Endodermal cell (in vitro differentiated cells): ENCODE results near the gene INSYN1. TPM values are rescaled to one million over a fixed set of nuclear protein-coding genes. Genes with fewer than 3 reads are reported as not detected.

ENCODE experiments used
- DNase-seq: peaks from one replicate; pipeline ENCODE4 v3.0.0-alpha.2; 2017
- H3K27ac ChIP-seq: 2 replicates; pipeline ENCODE4 v1.5.1; 2013; ENCODE audit warnings: mild to moderate bottlenecking, low read depth, low read length, moderate library complexity
- H3K27me3 ChIP-seq: 2 replicates; pipeline ENCODE4 v1.6.1; 2013; ENCODE audit warnings: mild to moderate bottlenecking, low read length, moderate library complexity; ENCODE audit not compliant: insufficient read depth, control insufficient read depth, poor library complexity, severe bottlenecking
- H3K36me3 ChIP-seq: 2 replicates; pipeline ENCODE4 v1.7.0; 2013; ENCODE audit warnings: mild to moderate bottlenecking, low read length, moderate library complexity; ENCODE audit not compliant: control insufficient read depth, insufficient read depth
- H3K4me1 ChIP-seq: one replicate; pipeline ENCODE4 v1.7.0; 2013; ENCODE audit warnings: low read length; ENCODE audit not compliant: control insufficient read depth, insufficient read depth
- H3K4me3 ChIP-seq: 2 replicates; pipeline ENCODE4 v1.5.1; 2013; ENCODE audit warnings: mild to moderate bottlenecking, low read length, moderate library complexity
- H3K9ac ChIP-seq: 2 replicates; pipeline ENCODE4 v1.6.1; 2013; ENCODE audit warnings: mild to moderate bottlenecking, low read length, moderate library complexity; ENCODE audit not compliant: poor library complexity, severe bottlenecking; ENCODE audit errors: extremely low read depth
- H3K9me3 ChIP-seq: 2 replicates; pipeline ENCODE4 v1.6.1; 2013; ENCODE audit warnings: mild to moderate bottlenecking, low read length, moderate library complexity; ENCODE audit not compliant: control insufficient read depth
- H3K27ac Mint-ChIP-seq: 2 replicates; pipeline ENCODE4 v1.8.0; 2020; ENCODE audit warnings: mixed read lengths
- H3K27me3 Mint-ChIP-seq: 2 replicates; pipeline ENCODE4 v1.8.0; 2021; ENCODE audit warnings: mild to moderate bottlenecking, mixed read lengths; ENCODE audit not compliant: insufficient read depth
- H3K36me3 Mint-ChIP-seq: 2 replicates; pipeline ENCODE4 v1.8.0; 2020; ENCODE audit warnings: low read depth, mixed read lengths
- H3K4me1 Mint-ChIP-seq: 2 replicates; pipeline ENCODE4 v1.8.0; 2020; ENCODE audit warnings: mixed read lengths
- H3K4me3 Mint-ChIP-seq: 2 replicates; pipeline ENCODE4 v1.8.0; 2020; ENCODE audit warnings: mild to moderate bottlenecking, moderate library complexity, mixed read lengths
- H3K9me3 Mint-ChIP-seq: 2 replicates; pipeline ENCODE4 v1.8.0; 2020; ENCODE audit warnings: mild to moderate bottlenecking, mixed read lengths
- WGBS, 2 experiments: methylation state at CpG; one replicate each; pipeline versions ENCODE4 v1.1.5 to v1.1.7; 2013; ENCODE audit warnings: missing lambda C conversion rate in 2 of 2, mixed read lengths in 1 of 2; ENCODE audit not compliant: insufficient coverage in 1 of 2, insufficient read length in 1 of 2; 5-methylcytosine and 5-hydroxymethylcytosine counted together
- total RNA-seq, 2 donors: library from RNA; stranded (reverse); fragmentation: NEBNext Ultra II Directional in 1 of 2; extraction: Animal tissue kit (Norgen Biotek cat#: 25700) in 1 of 2; gene quantifications; 2 replicates in 1 of 2; 3 replicates in 1 of 2; pipeline ENCODE4 v1.2.1, GENCODE V29; 2021
- TF ChIP-seq, protein P1 (sequence below): fragments of 200-600 bp; sonication (generic); conservative IDR thresholded peaks from 2 replicates; pipeline ENCODE4 v1.5.0; 2021; ENCODE audit warnings: antibody characterized with exemption, mild to moderate bottlenecking

Gene INSYN1
- total RNA-seq, 2 donors from 2014 or later = 0.33 to 0.55 TPM

DNA sequence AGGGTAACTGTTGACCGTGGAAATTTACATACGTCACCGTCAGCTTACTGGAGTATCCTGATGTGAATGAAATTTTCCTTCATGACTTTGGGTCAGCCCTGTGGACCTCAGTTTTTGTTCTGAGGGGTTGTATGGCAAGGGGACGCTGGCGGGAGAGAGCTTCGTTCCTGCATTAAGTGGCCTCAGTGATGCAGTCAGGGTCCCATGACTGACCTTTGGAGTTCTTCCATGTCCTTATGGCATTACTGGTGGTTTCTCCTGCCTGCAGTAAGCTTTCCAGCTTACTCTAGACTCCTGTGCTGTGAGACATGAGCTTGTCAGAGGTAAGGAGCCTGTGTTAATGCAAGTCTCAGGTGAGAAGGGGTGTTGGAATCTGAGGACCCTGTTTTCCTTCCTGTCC lies 67.2 kb downstream of the INSYN1 start:
- Mint-ChIP-seq H3K4me1 (peaks cover 15% of the 10 kb centered on the region), H3K4me3 (peak overlapping the region; percentile 83), H3K36me3 (no peaks in the 10 kb centered on the region), H3K27me3 (peaks cover 15% of the 10 kb centered on the region), H3K27ac (no peak overlapping the region), H3K9me3 (no peaks in the 10 kb centered on the region)
- TF ChIP-seq, protein P1, sequence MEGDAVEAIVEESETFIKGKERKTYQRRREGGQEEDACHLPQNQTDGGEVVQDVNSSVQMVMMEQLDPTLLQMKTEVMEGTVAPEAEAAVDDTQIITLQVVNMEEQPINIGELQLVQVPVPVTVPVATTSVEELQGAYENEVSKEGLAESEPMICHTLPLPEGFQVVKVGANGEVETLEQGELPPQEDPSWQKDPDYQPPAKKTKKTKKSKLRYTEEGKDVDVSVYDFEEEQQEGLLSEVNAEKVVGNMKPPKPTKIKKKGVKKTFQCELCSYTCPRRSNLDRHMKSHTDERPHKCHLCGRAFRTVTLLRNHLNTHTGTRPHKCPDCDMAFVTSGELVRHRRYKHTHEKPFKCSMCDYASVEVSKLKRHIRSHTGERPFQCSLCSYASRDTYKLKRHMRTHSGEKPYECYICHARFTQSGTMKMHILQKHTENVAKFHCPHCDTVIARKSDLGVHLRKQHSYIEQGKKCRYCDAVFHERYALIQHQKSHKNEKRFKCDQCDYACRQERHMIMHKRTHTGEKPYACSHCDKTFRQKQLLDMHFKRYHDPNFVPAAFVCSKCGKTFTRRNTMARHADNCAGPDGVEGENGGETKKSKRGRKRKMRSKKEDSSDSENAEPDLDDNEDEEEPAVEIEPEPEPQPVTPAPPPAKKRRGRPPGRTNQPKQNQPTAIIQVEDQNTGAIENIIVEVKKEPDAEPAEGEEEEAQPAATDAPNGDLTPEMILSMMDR = no peak
- 89% methylated on average over 6 of the region's 6 CpGs for WGBS, 2 experiments
- no peaks in the 10 kb centered on the region for H3K9me3 ChIP-seq
- no peak overlapping the region for H3K9ac ChIP-seq
- H3K27me3 ChIP-seq = peaks cover 12% of the 10 kb centered on the region
- no peak for DNase-seq
- no peaks in the 10 kb centered on the region for H3K36me3 ChIP-seq
- peak overlapping the region; percentile 88 for H3K4me3 ChIP-seq
- peaks cover 4% of the 10 kb centered on the region for H3K4me1 ChIP-seq
- H3K27ac ChIP-seq = no peak overlapping the region

Other genes with a start within 250 kb of the INSYN1 start
- 100 to 1,000 TPM in 1 of 2 donors, 10 to 100 TPM in 1; 85.4 to 110 TPM for gene NPTN, start 120.0 kb downstream of the INSYN1 start, total RNA-seq
- 100 to 1,000 TPM; 122 to 133 TPM for gene CD276, start 69.0 kb downstream of the INSYN1 start, total RNA-seq
- gene TBC1D21, start 120.2 kb upstream of the INSYN1 start, total RNA-seq = not detected
- gene LOXL1, start 173.1 kb upstream of the INSYN1 start, total RNA-seq = 10 to 100 TPM; 21.3 to 31.8 TPM
- gene STOML1, start 238.9 kb upstream of the INSYN1 start, total RNA-seq = 1 to 10 TPM; 4.4 to 5.5 TPM
- 10 to 100 TPM; 26.5 to 28.9 TPM for gene PML, start 241.4 kb upstream of the INSYN1 start, total RNA-seq